C4-2B (cell line): ENCODE measurements around the gene TMEM204.

Source experiments
- CTCF ChIP-seq: fragments of 450-650 bp; conservative IDR thresholded peaks from 2 replicates; pipeline ENCODE4 v1.5.1; 2017; ENCODE audit warnings: mild to moderate bottlenecking
- ZFX ChIP-seq: fragments of 450-650 bp; IDR thresholded peaks from 2 replicates; pipeline ENCODE4 v1.6.1; 2017

- no peak for TF ChIP-seq CTCF
- TF ChIP-seq ZFX = no peak
Measured at GRCh38 chr16:1571012-1571671, 37.7 kb downstream of the TMEM204 start.
